Measurements from ENCODE around the gene CMIP.

The CMIP gene

GRCh38 chr16:81532491-81533174 lies 88.0 kb downstream of the CMIP start:
- DNase-seq (ENCODE audit: low read depth in 2 of 2): no peak

GRCh38 chr16:81533175-81533507 lies 88.5 kb downstream of the CMIP start:
- DNase-seq (ENCODE audit: low read depth in 2 of 2): no peak

GRCh38 chr16:81535679-81536360 lies 91.2 kb downstream of the CMIP start:
- no peak for DNase-seq (ENCODE audit: low read depth in 2 of 2)

GRCh38 chr16:81536648-81537047 lies 92.0 kb downstream of the CMIP start:
- DNase-seq (ENCODE audit: low read depth in 2 of 2): no peak

GRCh38 chr16:81537721-81538561 lies 93.3 kb downstream of the CMIP start:
- no peak for DNase-seq (ENCODE audit: low read depth in 2 of 2)

- no peak for DNase-seq (ENCODE audit: low read depth in 2 of 2)
Measured at GRCh38 chr16:81539009-81539758, 94.6 kb downstream of the CMIP start.

- no peak for DNase-seq (ENCODE audit: low read depth in 2 of 2)
Measured at GRCh38 chr16:81539759-81540472, 95.3 kb downstream of the CMIP start.

GRCh38 chr16:81541314-81541713 lies 96.7 kb downstream of the CMIP start:
- DNase-seq (ENCODE audit: low read depth in 2 of 2): no peak

- DNase-seq (ENCODE audit: low read depth in 2 of 2): no peak
Measured at GRCh38 chr16:81542609-81543570, 98.3 kb downstream of the CMIP start.

- no peak for DNase-seq (ENCODE audit: low read depth in 2 of 2)
Measured at GRCh38 chr16:81543571-81543970, 99.0 kb downstream of the CMIP start.

- DNase-seq (ENCODE audit: low read depth in 2 of 2): no peak
Measured at GRCh38 chr16:81544261-81544660, 99.7 kb downstream of the CMIP start.

GRCh38 chr16:81544700-81545271 lies 100.2 kb downstream of the CMIP start:
- no peak for DNase-seq (ENCODE audit: low read depth in 2 of 2)

GRCh38 chr16:81545470-81546250 lies 101.1 kb downstream of the CMIP start:
- DNase-seq (ENCODE audit: low read depth in 2 of 2): no peak

GRCh38 chr16:81546781-81547180 lies 102.2 kb downstream of the CMIP start:
- no peak for DNase-seq (ENCODE audit: low read depth in 2 of 2)

- DNase-seq (ENCODE audit: low read depth in 2 of 2): no peak
Measured at GRCh38 chr16:81547194-81547938, 102.8 kb downstream of the CMIP start.

GRCh38 chr16:81547939-81548216 lies 103.3 kb downstream of the CMIP start:
- no peak for DNase-seq (ENCODE audit: low read depth in 2 of 2)

GRCh38 chr16:81548551-81548875 lies 103.9 kb downstream of the CMIP start:
- no peak for DNase-seq (ENCODE audit: low read depth in 2 of 2)

GRCh38 chr16:81548876-81549546 lies 104.4 kb downstream of the CMIP start:
- no peak for DNase-seq (ENCODE audit: low read depth in 2 of 2)
